ENCODE data around the gene CXCR6.

The CXCR6 gene

GRCh38 chr3:45922039-45922326 lies 21.3 kb upstream of the CXCR6 start:
- DNase-seq (ENCODE audit: low spot score) (no peak), FAIRE-seq (no peak)

GRCh38 chr3:45922950-45923590 lies 20.2 kb upstream of the CXCR6 start:
- FAIRE-seq = no peak

GRCh38 chr3:45923755-45924154 lies 19.5 kb upstream of the CXCR6 start:
- FAIRE-seq (no peak), DNase-seq (ENCODE audit: low spot score) (peak; percentile 26)

More at GRCh38 chr3:45922950-45923590, 20.2 kb upstream of the CXCR6 start:
- DNase-seq (ENCODE audit: low spot score) = no peak

DNA sequence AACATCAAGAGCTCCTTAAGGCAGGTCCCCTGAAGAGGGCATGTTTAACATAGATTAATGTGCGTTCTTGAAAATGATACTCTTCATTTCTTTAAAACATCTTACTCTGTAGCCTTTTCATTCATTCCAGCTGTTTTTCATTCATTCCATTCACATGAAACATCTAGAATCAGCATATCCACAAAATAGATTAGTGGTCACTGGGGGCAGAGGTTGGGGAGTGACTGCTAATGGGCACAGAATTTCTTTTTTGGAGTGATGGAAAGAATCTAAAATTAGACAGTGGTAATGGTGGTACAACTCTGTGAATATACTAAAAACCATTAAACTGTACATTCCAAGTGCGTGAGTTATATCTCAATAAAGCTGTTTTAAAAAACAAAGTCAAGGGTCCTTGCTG lies 15.4 kb upstream of the CXCR6 start:
- FAIRE-seq = no peak
- DNase-seq (ENCODE audit: low spot score) = no peak

DNA sequence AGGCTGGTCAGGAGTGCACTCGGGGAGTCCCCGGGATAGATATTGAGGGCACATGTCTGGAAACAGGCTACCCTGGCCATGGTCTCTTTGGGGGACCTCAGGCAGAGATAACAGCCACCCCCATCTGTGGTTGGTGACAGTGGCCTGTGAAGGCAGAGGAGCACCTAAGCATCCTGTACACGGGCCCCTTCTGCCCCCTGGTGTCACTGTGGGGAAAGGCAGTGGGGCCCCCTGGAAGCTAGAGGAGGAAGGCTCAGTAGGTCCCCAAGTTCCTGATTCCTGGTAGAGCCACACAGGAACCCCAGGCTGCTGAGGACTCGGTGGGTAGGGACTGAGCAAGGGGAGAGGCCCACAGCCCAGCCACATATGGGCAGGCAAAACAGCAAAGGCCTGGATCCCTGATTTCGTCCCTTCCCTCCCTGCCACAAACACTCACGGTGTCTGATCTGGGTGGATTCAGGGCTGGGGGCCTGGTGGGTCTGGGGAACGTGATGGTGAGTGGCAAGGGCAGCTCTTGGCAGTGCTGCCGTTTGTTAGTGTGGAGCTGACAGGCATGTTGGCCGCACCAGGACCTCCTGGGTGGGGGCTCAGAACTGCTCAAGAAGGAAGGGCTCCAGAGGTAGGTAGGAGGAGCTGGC lies 14.1 kb upstream of the CXCR6 start:
- no peak for FAIRE-seq

DNA sequence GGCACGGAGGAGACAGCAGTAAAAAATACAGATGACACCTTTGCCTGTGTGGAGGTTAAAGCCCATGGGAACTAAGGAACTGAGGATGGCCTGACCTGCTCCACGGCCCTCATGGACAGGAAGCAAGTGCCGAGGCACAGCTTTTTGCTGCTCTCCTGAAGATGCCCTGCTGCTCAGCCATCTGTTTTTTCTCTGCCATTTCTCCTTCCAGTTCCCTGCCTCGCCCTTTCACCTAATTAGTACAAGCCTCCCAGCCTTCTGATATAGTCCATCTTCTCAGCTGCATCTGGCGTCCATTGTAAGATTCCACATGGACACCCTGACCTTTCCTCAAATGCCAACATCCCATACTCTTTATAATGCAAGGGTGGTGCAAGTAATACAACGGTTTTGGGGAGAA lies 11.8 kb upstream of the CXCR6 start:
- DNase-seq (ENCODE audit: low spot score) (no peak), FAIRE-seq (no peak)

More for the DNA sequence above, 14.1 kb upstream of the CXCR6 start:
- DNase-seq (ENCODE audit: low spot score) = peak; percentile 15

GRCh38 chr3:45932112-45932511 lies 11.2 kb upstream of the CXCR6 start:
- no peak for DNase-seq (ENCODE audit: low spot score)
- FAIRE-seq = no peak

- DNase-seq (ENCODE audit: low spot score) (no peak), FAIRE-seq (no peak)
These were observed 9.7 kb upstream of the CXCR6 start for GRCh38 chr3:45933591-45933990.

GRCh38 chr3:45936261-45936660 lies 7.0 kb upstream of the CXCR6 start:
- no peak for DNase-seq (ENCODE audit: low spot score)
- FAIRE-seq = no peak

GRCh38 chr3:45937206-45938042 lies 5.8 kb upstream of the CXCR6 start:
- DNase-seq (ENCODE audit: low spot score) (no peak), FAIRE-seq (no peak)

- no peak for DNase-seq (ENCODE audit: low spot score)
- no peak for FAIRE-seq
These were observed 5.2 kb upstream of the CXCR6 start for GRCh38 chr3:45938043-45938435.

- FAIRE-seq (no peak), DNase-seq (ENCODE audit: low spot score) (peak; percentile 55)
These were observed 4.4 kb upstream of the CXCR6 start for GRCh38 chr3:45938864-45939263.

DNA sequence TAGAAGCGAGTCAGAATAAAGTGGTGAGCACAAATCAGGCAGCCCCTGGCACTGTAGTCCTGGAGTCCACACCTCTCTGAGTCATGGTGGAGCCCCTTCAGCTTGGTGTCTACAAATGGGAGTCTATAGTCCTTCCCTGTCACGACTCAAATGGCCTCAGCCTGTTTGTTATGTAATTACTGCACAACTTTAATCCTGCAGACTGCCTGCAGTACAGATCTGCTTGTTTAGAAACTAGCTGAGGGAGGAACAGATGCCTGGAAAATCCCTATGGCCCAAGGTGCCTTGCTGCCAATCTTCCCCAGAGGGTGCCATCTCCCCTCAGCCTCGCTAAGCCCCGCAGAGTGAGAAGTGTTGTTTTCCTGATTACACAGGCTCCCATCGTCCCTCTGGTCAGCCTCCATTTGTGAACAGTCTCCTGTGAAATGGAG lies 3.9 kb upstream of the CXCR6 start:
- DNase-seq (ENCODE audit: low spot score) = no peak
- FAIRE-seq = no peak

- no peak for DNase-seq (ENCODE audit: low spot score)
- no peak for FAIRE-seq
These were observed 3.1 kb upstream of the CXCR6 start for GRCh38 chr3:45940004-45940780.

DNA sequence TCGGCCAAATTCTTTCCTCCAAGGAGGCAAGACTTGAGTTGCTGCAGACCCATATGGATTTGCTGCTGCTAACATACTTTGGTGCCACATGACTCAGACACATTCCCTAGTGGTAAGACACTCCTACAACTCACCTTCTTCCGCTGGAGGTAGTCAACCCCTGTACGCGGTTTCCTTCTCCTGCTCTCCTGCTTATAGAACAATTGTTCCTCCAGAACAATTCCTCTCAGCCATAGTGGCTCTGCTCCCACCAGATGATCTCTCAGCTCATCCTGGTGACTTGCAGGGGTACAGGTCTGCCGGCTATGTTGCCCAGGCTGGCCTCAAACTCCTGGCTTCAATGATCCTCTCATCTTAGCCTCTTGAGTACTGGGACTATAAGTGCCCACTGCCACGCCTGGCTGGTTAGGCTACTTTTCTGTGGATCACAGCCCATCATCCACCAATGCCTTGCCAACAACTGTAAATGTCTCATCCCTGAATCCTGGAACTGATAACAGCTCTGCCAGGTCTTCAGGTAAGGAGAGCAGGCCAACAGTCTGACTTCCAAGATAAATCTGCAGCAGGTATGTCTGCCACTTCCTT lies 2.4 kb upstream of the CXCR6 start:
- DNase-seq (ENCODE audit: low spot score) (no peak), FAIRE-seq (no peak)

DNA sequence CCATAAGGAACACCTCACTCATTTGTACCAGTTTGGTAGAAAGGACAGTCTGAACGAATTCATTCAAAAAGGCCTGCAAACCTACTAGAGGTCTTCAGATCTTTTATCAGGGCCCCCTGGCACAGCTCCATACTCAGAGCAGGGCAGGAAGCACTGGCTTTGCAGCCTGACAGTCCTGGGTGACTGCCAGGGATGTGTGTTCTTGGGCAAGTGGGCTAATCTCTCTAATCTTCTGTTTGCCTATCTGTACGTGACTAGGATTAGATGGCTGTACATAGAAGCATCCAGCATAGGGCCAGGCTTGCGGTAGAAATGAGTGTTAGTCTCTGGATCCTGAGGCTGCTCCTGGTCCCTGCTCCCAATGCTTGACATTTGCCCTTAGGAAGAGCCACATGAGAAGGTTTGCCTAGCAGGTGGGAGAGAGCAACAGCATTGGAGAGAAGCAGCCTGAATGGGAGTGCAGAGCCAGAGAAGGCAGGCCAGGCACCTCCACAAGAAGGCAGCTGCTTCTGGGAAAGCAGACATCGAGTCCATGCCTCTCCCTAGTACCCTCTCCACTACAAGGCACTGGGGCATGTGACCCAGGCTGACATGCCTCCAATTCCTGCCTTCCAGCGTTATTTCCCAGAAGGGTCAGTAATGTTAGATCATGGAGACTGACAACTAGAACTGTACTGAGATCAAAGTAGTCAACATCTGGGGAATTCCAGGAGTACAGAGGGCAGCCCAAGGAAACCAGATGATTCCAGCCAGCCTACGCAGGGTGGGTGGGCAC lies 1.0 kb upstream of the CXCR6 start:
- FAIRE-seq (no peak), DNase-seq (ENCODE audit: low spot score) (no peak)

DNA sequence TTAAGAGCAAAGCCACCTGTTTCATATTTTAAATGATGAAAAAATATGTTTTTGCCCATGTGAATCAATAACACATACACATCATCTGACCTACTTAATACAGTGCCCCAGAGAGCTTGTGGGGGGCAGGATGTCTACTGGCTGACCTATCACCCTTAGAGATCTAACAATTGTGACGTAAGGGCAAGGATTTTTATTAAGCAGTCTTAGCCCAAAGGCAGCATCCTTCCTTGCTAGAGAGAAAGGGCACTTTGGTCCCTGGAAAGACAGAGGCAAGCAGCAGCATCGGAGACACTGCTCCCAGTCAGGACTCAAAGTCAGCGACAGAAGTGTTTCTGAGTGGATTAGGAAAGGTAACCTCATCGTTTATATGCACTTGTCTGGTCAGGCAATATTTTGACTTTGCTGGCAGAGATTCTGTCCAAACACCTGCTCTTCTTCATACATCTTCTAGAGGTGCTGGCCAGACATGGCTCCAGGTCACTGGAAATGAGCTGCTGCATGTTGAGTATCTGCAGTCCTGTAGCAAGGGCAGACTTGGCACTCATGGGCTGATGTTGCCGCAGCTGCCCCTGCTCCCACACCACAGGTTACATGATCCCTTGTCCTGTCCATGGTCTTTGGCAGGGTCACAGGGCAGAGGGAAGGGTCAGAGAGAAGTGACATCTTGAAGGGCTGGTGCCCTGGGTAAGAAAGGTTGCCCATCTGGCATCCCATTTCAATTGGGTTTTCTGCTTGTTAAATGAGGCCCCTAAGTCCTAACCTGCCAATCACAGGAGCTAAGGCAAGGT lies 1.8 kb downstream of the CXCR6 start:
- FAIRE-seq = no peak
- DNase-seq (ENCODE audit: low spot score) = no peak

- no peak for FAIRE-seq
- DNase-seq (ENCODE audit: low spot score) = no peak
These were observed 3.0 kb downstream of the CXCR6 start for GRCh38 chr3:45946307-45946706.

- no peak for FAIRE-seq
- no peak for DNase-seq (ENCODE audit: low spot score)
These were observed 3.6 kb downstream of the CXCR6 start for GRCh38 chr3:45946875-45947274.

- DNase-seq (ENCODE audit: low spot score) = no peak
- FAIRE-seq = no peak
These were observed 4.1 kb downstream of the CXCR6 start for GRCh38 chr3:45947361-45947760.
